Muscle of arm (tissue), 12 donors: Measurements from ENCODE around the gene CAMK2B. TPM values are rescaled to one million over a fixed set of nuclear protein-coding genes. Genes with fewer than 3 reads are reported as not detected.
"Not testable (repeated sequence)": the region's sequence is repeated elsewhere in the genome, so short reads cannot be mapped to it uniquely, and the experiment has no call there.

ENCODE experiments used
- DNase-seq: peaks from one replicate; pipeline ENCODE4 v3.0.0-alpha.2; 2013
- polyA plus RNA-seq, 12 donors: library from polyadenylated mRNA; unstranded; fragments of 120-200 nt; gene quantifications; one replicate each; pipeline ENCODE4 v1.2.1, GENCODE V29; 2013; ENCODE audit not compliant: insufficient read length in 12 of 12

Gene CAMK2B
- polyA plus RNA-seq, 12 donors = 3.6 to 1,562 (median 12.8) TPM

- DNase-seq = no peak
Observed at GRCh38 chr7:44193011-44193802, 132.2 kb downstream of the CAMK2B start.

- no peak for DNase-seq
Observed at GRCh38 chr7:44191171-44191570, 134.2 kb downstream of the CAMK2B start.

- DNase-seq = no peak
Observed at GRCh38 chr7:44189993-44190872, 135.2 kb downstream of the CAMK2B start.

GRCh38 chr7:44189286-44189992 is 136.0 kb downstream of the CAMK2B start, which contains the start of gene GCK:
Gene GCK, minus strand, starts transcription at chr7:44189439. Its CDS starts 486 bp downstream, at chr7:44188953.
- DNase-seq = no peak

- DNase-seq = no peak
Observed at GRCh38 chr7:44188480-44189225, 136.7 kb downstream of the CAMK2B start.

GRCh38 chr7:44187636-44188416 is 137.6 kb downstream of the CAMK2B start:
- no peak for DNase-seq

- DNase-seq = no peak
Observed at GRCh38 chr7:44186736-44187135, 138.7 kb downstream of the CAMK2B start.

GRCh38 chr7:44185729-44186128 is 139.7 kb downstream of the CAMK2B start:
- DNase-seq = no peak

GRCh38 chr7:44184873-44185446 is 140.4 kb downstream of the CAMK2B start:
- no peak for DNase-seq

- no peak for DNase-seq
Observed at GRCh38 chr7:44184206-44184872, 141.1 kb downstream of the CAMK2B start.

GRCh38 chr7:44183386-44183785 is 142.0 kb downstream of the CAMK2B start:
- no peak for DNase-seq

GRCh38 chr7:44182827-44183226 is 142.6 kb downstream of the CAMK2B start:
- no peak for DNase-seq

GRCh38 chr7:44180631-44181030 is 144.8 kb downstream of the CAMK2B start:
- no peak for DNase-seq

GRCh38 chr7:44177570-44178131 is 147.7 kb downstream of the CAMK2B start:
- DNase-seq = no peak

- DNase-seq = no peak
Observed at GRCh38 chr7:44176486-44176885, 148.9 kb downstream of the CAMK2B start.

- no peak for DNase-seq
Observed at GRCh38 chr7:44175730-44176129, 149.7 kb downstream of the CAMK2B start.

- DNase-seq = not testable (repeated sequence)
Observed at GRCh38 chr7:44174694-44174948, 150.8 kb downstream of the CAMK2B start.

- DNase-seq = no peak
Observed at GRCh38 chr7:44173911-44174693, 151.3 kb downstream of the CAMK2B start.
